Astrocyte (in vitro differentiated cells and primary cell): ENCODE results near the gene OR1N2. TPM values are rescaled to one million over a fixed set of nuclear protein-coding genes. Genes with fewer than 3 reads are reported as not detected.

Experiments
- DNase-seq: peaks from one replicate; pipeline ENCODE4 v3.0.0-alpha.2; 2010; ENCODE audit warnings: low read depth
- FAIRE-seq: peaks from 2 replicates; lab custom pipeline; 2011; peaks lifted over from hg19 to GRCh38; lab: Jason Lieb, UNC
- H2AFZ ChIP-seq: 2 replicates; pipeline ENCODE4 v1.6.0; 2012; ENCODE audit warnings: low read depth, low read length, inconsistent platforms
- H3K27ac ChIP-seq: 2 replicates; pipeline ENCODE4 v1.5.1; 2011; ENCODE audit warnings: low read depth, low read length, inconsistent platforms
- H3K27me3 ChIP-seq: 2 replicates; pipeline ENCODE4 v1.6.0; 2011; ENCODE audit warnings: low read length, inconsistent platforms; ENCODE audit not compliant: insufficient read depth
- H3K36me3 ChIP-seq: 2 replicates; pipeline ENCODE4 v1.5.1; 2011; ENCODE audit warnings: low read length, inconsistent platforms; ENCODE audit not compliant: insufficient read depth
- H3K4me1 ChIP-seq: 2 replicates; pipeline ENCODE4 v1.5.1; 2011; ENCODE audit warnings: low read length, inconsistent platforms; ENCODE audit not compliant: insufficient read depth
- H3K4me2 ChIP-seq: 2 replicates; pipeline ENCODE4 v1.6.0; 2012; ENCODE audit warnings: low read length, inconsistent platforms
- H3K4me3 ChIP-seq: 2 replicates; pipeline ENCODE4 v1.5.1; 2011; ENCODE audit warnings: low read depth, mild to moderate bottlenecking, low read length, inconsistent platforms; ENCODE audit not compliant: insufficient read depth
- H3K79me2 ChIP-seq: 2 replicates; pipeline ENCODE4 v1.6.0; 2012; ENCODE audit warnings: mild to moderate bottlenecking, low read length, inconsistent platforms; ENCODE audit not compliant: insufficient read depth
- H3K9ac ChIP-seq: 2 replicates; pipeline ENCODE4 v1.6.0; 2012; ENCODE audit warnings: mild to moderate bottlenecking, low read length, inconsistent platforms
- H3K9me3 ChIP-seq: 2 replicates; pipeline ENCODE4 v1.5.1; 2012; ENCODE audit warnings: low read depth, mild to moderate bottlenecking, low read length, inconsistent platforms; ENCODE audit not compliant: insufficient read depth
- H4K20me1 ChIP-seq: 2 replicates; pipeline ENCODE4 v1.6.0; 2012; ENCODE audit warnings: low read length, inconsistent platforms; ENCODE audit not compliant: insufficient read depth
- H3K27ac Mint-ChIP-seq: one replicate; pipeline ENCODE4 v1.8.0; 2021; ENCODE audit warnings: mild to moderate bottlenecking, mixed read lengths; ENCODE audit not compliant: unreplicated experiment
- H3K27me3 Mint-ChIP-seq: one replicate; pipeline ENCODE4 v1.8.0; 2021; ENCODE audit warnings: low read depth, mixed read lengths; ENCODE audit not compliant: unreplicated experiment
- H3K36me3 Mint-ChIP-seq: one replicate; pipeline ENCODE4 v1.8.0; 2021; ENCODE audit warnings: low read depth, mixed read lengths; ENCODE audit not compliant: unreplicated experiment
- H3K4me1 Mint-ChIP-seq: one replicate; pipeline ENCODE4 v1.8.0; 2021; ENCODE audit warnings: low read depth, mixed read lengths; ENCODE audit not compliant: unreplicated experiment
- H3K4me3 Mint-ChIP-seq: one replicate; pipeline ENCODE4 v1.8.0; 2021; ENCODE audit warnings: mild to moderate bottlenecking, moderate library complexity, mixed read lengths; ENCODE audit not compliant: unreplicated experiment
- H3K9me3 Mint-ChIP-seq: one replicate; pipeline ENCODE4 v1.8.0; 2021; ENCODE audit warnings: mild to moderate bottlenecking, mixed read lengths; ENCODE audit not compliant: unreplicated experiment
- EZH2 ChIP-seq: IDR thresholded peaks from 2 replicates; pipeline ENCODE4 v1.6.1; 2012; ENCODE audit warnings: mild to moderate bottlenecking, low read length, inconsistent platforms; ENCODE audit not compliant: insufficient read depth
- total RNA-seq: library from RNA; stranded (reverse); gene quantifications from 2 replicates; pipeline ENCODE4 v1.2.1, GENCODE V29; 2021
- TF ChIP-seq, protein P1 (sequence below): IDR thresholded peaks from 2 replicates; pipeline ENCODE4 v1.5.1; 2011; ENCODE audit warnings: low read depth, mild to moderate bottlenecking, inconsistent platforms, low read length, moderate library complexity; ENCODE audit not compliant: insufficient read depth

Gene OR1N2
- total RNA-seq, 1 donor from 2014 or later, result not detected

DNA sequence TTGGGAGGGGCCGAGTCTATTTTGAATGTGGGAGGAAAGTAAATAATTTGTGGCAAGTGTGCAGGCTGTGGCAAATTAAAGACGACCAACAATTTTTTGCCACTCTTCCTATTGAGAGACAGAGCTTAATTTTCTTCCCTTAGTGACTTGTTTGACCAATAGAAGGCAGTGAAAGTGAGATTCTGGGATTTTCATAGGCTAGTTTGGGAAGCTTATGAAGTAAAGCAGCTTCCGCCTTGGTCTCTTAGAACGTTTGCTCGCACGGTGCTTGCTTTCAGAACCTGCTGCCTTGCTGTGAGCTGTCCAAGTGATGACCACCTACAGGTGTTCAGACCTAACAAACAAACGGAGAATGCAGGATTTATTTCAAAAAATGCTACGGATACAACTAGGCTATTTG is 6.7 kb upstream of the OR1N2 start:
- H3K9ac ChIP-seq, result no peak overlapping the region
- no peaks in the 10 kb centered on the region for H3K36me3 Mint-ChIP-seq

DNA sequence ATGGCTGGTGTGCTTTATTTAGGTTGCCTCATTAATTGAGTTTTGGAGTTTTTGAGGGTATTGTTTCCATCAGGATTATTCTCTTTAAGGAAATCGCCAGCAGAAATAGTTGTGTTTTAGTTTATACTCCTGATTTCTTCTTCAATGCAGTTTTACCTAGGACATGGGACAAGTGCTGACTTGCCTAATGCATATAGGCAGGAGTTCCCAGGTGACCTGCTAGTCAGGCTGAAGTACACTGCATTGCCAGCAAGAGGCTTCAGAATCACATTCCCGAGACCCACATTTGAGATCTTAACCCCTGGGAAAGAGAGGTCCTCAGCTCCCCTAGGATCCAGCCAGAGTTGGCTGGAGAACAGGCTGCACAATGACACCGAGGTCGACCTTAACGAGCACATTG is 1.5 kb upstream of the OR1N2 start:
- H3K9me3 Mint-ChIP-seq, result peaks cover 5% of the 10 kb centered on the region
- H3K27ac ChIP-seq, result no peak overlapping the region
- no peak overlapping the region for H3K4me3 ChIP-seq
- H3K4me2 ChIP-seq, result no peak overlapping the region
- H3K4me3 Mint-ChIP-seq, result no peak overlapping the region
- H3K27me3 ChIP-seq, result no peaks in the 10 kb centered on the region
- no peak overlapping the region for H3K9ac ChIP-seq
- no peak overlapping the region for H3K27ac Mint-ChIP-seq
- no peaks in the 10 kb centered on the region for H3K79me2 ChIP-seq
- no peaks in the 10 kb centered on the region for H3K9me3 ChIP-seq
- H4K20me1 ChIP-seq, result no peaks in the 10 kb centered on the region
- TF ChIP-seq, protein P1, sequence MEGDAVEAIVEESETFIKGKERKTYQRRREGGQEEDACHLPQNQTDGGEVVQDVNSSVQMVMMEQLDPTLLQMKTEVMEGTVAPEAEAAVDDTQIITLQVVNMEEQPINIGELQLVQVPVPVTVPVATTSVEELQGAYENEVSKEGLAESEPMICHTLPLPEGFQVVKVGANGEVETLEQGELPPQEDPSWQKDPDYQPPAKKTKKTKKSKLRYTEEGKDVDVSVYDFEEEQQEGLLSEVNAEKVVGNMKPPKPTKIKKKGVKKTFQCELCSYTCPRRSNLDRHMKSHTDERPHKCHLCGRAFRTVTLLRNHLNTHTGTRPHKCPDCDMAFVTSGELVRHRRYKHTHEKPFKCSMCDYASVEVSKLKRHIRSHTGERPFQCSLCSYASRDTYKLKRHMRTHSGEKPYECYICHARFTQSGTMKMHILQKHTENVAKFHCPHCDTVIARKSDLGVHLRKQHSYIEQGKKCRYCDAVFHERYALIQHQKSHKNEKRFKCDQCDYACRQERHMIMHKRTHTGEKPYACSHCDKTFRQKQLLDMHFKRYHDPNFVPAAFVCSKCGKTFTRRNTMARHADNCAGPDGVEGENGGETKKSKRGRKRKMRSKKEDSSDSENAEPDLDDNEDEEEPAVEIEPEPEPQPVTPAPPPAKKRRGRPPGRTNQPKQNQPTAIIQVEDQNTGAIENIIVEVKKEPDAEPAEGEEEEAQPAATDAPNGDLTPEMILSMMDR, result no peak
- TF ChIP-seq EZH2, result no peak
- no peaks in the 10 kb centered on the region for H3K36me3 Mint-ChIP-seq
- H3K4me1 ChIP-seq, result no peaks in the 10 kb centered on the region
- no peaks in the 10 kb centered on the region for H3K4me1 Mint-ChIP-seq
- DNase-seq (no peak), FAIRE-seq (no peak)
- no peaks in the 10 kb centered on the region for H3K36me3 ChIP-seq
- no peak overlapping the region for H2AFZ ChIP-seq
- no peaks in the 10 kb centered on the region for H3K27me3 Mint-ChIP-seq

More for the DNA sequence above, 6.7 kb upstream of the OR1N2 start:
- FAIRE-seq, result no peak
- no peak overlapping the region for H2AFZ ChIP-seq
- peaks cover 7% of the 10 kb centered on the region for H3K9me3 Mint-ChIP-seq
- no peaks in the 10 kb centered on the region for H3K4me1 ChIP-seq
- H3K27ac ChIP-seq, result no peak overlapping the region
- no peaks in the 10 kb centered on the region for H3K27me3 Mint-ChIP-seq
- no peaks in the 10 kb centered on the region for H3K79me2 ChIP-seq
- H3K4me2 ChIP-seq, result no peak overlapping the region
- no peaks in the 10 kb centered on the region for H3K27me3 ChIP-seq
- H3K4me3 ChIP-seq, result no peak overlapping the region
- no peaks in the 10 kb centered on the region for H3K9me3 ChIP-seq
- H3K27ac Mint-ChIP-seq, result no peak overlapping the region
- DNase-seq, result no peak
- no peaks in the 10 kb centered on the region for H4K20me1 ChIP-seq
- H3K4me3 Mint-ChIP-seq, result no peak overlapping the region
- no peaks in the 10 kb centered on the region for H3K36me3 ChIP-seq
- TF ChIP-seq EZH2, result no peak
- TF ChIP-seq, protein P1, result no peak
- no peaks in the 10 kb centered on the region for H3K4me1 Mint-ChIP-seq

DNA sequence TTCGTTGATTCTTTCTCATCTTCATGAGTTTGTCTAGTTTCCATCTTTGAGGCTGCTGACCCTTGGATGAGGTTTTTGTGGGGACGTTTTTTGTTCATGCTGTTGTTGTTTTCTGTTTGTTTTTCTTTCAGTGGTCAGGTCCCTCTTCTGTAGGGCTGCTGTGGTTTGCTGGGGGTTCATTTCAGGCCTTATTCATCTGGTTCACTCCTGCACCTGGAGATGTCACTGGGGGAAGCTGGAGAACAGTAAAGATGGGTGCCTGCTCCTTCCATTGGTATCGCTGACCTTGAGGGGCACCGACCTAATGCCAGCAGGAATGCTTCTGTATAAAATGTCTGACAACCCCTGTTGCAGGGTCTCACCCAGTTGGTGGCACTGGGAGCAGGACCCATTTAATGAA is 8.5 kb downstream of the OR1N2 start:
- no peak overlapping the region for H3K4me3 ChIP-seq
- H3K27me3 ChIP-seq, result no peaks in the 10 kb centered on the region
- H3K36me3 Mint-ChIP-seq, result no peaks in the 10 kb centered on the region
- H3K4me1 Mint-ChIP-seq, result no peaks in the 10 kb centered on the region
- no peaks in the 10 kb centered on the region for H4K20me1 ChIP-seq
- H3K9ac ChIP-seq, result no peak overlapping the region
- H3K4me2 ChIP-seq, result no peak overlapping the region
- no peak overlapping the region for H2AFZ ChIP-seq
- no peak overlapping the region for H3K27ac Mint-ChIP-seq
- no peak for FAIRE-seq
- H3K27ac ChIP-seq, result no peak overlapping the region
- peaks cover 3% of the 10 kb centered on the region for H3K27me3 Mint-ChIP-seq
- no peak overlapping the region for H3K4me3 Mint-ChIP-seq
- no peaks in the 10 kb centered on the region for H3K36me3 ChIP-seq
- DNase-seq, result no peak
- H3K79me2 ChIP-seq, result no peaks in the 10 kb centered on the region
- H3K4me1 ChIP-seq, result no peaks in the 10 kb centered on the region
- no peaks in the 10 kb centered on the region for H3K9me3 ChIP-seq
- H3K9me3 Mint-ChIP-seq, result peaks cover 2% of the 10 kb centered on the region
- TF ChIP-seq EZH2, result no peak
- TF ChIP-seq, protein P1, result no peak
